BLaER1 treated with 17β-estradiol and CSF1 and Interleukin-3, amounts not matched to agents 10 nM and 100 nM (cell line): ENCODE results near the gene PAK4.

ENCODE experiments used
- H3K27ac ChIP-seq, 11 experiments: shearing (Covaris generic); formaldehyde crosslinking; 2 replicates each; pipeline ENCODE4 v1.8.1; 2022
- H3K27me3 ChIP-seq, 11 experiments: shearing (Covaris generic); formaldehyde crosslinking; 2 replicates each; pipeline ENCODE4 v1.8.1; 2022
- H3K36me3 ChIP-seq, 11 experiments: shearing (Covaris generic); formaldehyde crosslinking; 2 replicates each; pipeline ENCODE4 v1.8.1; 2022
- H3K4me1 ChIP-seq, 10 experiments: shearing (Covaris generic); formaldehyde crosslinking; 2 replicates each; pipeline ENCODE4 v1.8.1; 2022
- H3K4me2 ChIP-seq, 11 experiments: shearing (Covaris generic); formaldehyde crosslinking; 2 replicates each; pipeline ENCODE4 v1.8.1; 2022
- H3K4me3 ChIP-seq, 10 experiments: shearing (Covaris generic); formaldehyde crosslinking; 2 replicates each; pipeline ENCODE4 v1.8.1; 2022
- H3K9ac ChIP-seq, 11 experiments: shearing (Covaris generic); formaldehyde crosslinking; 2 replicates each; pipeline ENCODE4 v1.8.1; 2022
- H3K9me3 ChIP-seq, 11 experiments: shearing (Covaris generic); formaldehyde crosslinking; replicated peaks in 1 of 11; 2 replicates each; pipeline ENCODE4 v1.8.1; 2022
- H4K20me1 ChIP-seq, 11 experiments: shearing (Covaris generic); formaldehyde crosslinking; 2 replicates each; pipeline ENCODE4 v1.8.1; 2022
- Cebpa-rat ChIP-seq, 11 experiments: shearing (Covaris generic); IDR thresholded peaks; 2 replicates each; pipeline ENCODE4 v1.8.1; 2022

PAK4 gene

DNA sequence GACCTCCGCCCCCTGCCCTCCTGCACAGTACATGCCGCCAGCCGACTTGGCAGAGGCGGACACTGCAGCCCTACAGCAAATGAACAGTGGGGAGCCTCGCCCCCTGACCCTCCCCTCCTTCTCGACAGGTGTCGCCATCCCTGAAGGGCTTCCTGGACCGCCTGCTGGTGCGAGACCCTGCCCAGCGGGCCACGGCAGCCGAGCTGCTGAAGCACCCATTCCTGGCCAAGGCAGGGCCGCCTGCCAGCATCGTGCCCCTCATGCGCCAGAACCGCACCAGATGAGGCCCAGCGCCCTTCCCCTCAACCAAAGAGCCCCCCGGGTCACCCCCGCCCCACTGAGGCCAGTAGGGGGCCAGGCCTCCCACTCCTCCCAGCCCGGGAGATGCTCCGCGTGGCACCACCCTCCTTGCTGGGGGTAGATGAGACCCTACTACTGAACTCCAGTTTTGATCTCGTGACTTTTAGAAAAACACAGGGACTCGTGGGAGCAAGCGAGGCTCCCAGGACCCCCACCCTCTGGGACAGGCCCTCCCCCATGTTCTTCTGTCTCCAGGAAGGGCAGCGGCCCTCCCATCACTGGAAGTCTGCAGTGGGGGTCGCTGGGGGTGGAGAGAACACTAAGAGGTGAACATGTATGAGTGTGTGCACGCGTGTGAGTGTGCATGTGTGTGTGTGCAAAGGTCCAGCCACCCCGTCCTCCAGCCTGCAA lies 52.9 kb downstream of the PAK4 start:
- H3K27me3 ChIP-seq = no peaks in the 10 kb centered on the region
- H3K4me2 ChIP-seq = peak overlapping the region in 8 of 11 experiments; percentile 43 to 82 (median 48); a peak in 14 of 22 replicates
- H3K4me3 ChIP-seq = no peak overlapping the region
- H3K9ac ChIP-seq = no peak overlapping the region; a peak in 1 of 22 replicates
- no peaks in the 10 kb centered on the region; a peak in 1 of 22 replicates for H3K9me3 ChIP-seq
- peaks cover 0 to 54% (median 6%) of the 10 kb centered on the region in 11 experiments; a peak in 8 of 22 replicates for H4K20me1 ChIP-seq
- H3K4me1 ChIP-seq = peaks cover 0 to 38% (median 29%) of the 10 kb centered on the region in 10 experiments; a peak in 16 of 20 replicates
- no peak overlapping the region for H3K27ac ChIP-seq
- peaks cover 45 to 86% (median 60%) of the 10 kb centered on the region in 11 experiments; a peak in 21 of 22 replicates for H3K36me3 ChIP-seq
- no peak for TF ChIP-seq Cebpa-rat (IDR thresholded peaks at IDR 0.05)

DNA sequence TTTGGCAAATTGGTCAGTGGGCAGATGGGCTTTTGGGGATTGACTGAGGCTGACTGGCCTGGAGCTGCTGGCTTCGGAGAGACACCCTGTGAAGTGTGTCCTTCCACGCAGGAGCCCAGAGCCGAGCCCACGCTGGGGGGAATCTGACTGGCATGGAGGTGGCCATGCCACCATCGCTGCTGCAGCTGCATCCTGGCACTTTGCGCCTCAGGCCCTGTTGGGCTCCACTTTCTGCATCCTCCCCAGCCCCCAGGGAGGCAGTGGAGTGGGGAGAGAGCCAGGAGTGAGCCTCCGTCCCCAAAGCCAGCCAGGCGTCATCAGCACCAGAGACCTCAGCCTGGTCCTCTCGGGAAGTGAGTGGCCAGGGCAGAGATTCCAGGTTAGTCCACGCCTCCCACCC lies 54.2 kb downstream of the PAK4 start:
- TF ChIP-seq Cebpa-rat (IDR thresholded peaks at IDR 0.05) = no peak
- no peak overlapping the region for H3K4me3 ChIP-seq
- peaks cover 0 to 48% (median 6%) of the 10 kb centered on the region in 11 experiments; a peak in 9 of 22 replicates for H4K20me1 ChIP-seq
- peak overlapping the region in 9 of 11 experiments; percentile 12 to 86 (median 74); a peak in 17 of 22 replicates for H3K4me2 ChIP-seq
- peaks cover 40 to 75% (median 55%) of the 10 kb centered on the region in 11 experiments; a peak in 21 of 22 replicates for H3K36me3 ChIP-seq
- H3K9ac ChIP-seq = peak overlapping the region in 3 of 11 experiments; percentile 20 to 50 (median 31); a peak in 6 of 22 replicates
- peaks cover 0 to 41% (median 29%) of the 10 kb centered on the region in 10 experiments; a peak in 16 of 20 replicates for H3K4me1 ChIP-seq
- no peaks in the 10 kb centered on the region for H3K27me3 ChIP-seq
- no peaks in the 10 kb centered on the region; a peak in 1 of 22 replicates for H3K9me3 ChIP-seq
- peak overlapping the region in 4 of 11 experiments; percentile 5 to 39 (median 29); a peak in 4 of 22 replicates for H3K27ac ChIP-seq

DNA sequence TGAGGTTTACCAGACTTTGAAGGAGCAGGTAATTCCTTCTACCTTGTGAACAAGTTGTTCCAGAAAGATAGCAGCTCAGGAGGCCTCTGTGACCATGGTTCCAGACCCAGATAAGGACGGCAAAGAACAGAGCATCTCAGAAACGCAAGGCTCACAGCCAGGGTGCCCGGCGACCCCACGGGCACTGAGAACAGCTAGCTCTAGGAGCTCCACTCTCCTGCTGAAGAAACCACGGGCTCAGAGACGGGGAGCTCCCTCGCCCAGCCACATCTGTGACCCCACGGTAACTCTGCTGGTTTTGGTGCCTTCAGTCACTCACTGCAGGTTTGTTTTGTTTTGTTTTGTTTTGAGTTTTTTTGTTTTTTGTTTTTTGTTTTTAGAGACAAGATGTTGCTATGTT lies 55.2 kb downstream of the PAK4 start:
- Histone ChIP-seq H3K36me3 (peaks cover 30 to 65% (median 45%) of the 10 kb centered on the region in 11 experiments; a peak in 21 of 22 replicates), H3K9ac (no peak overlapping the region), H3K4me3 (no peak overlapping the region), H3K9me3 (no peaks in the 10 kb centered on the region; a peak in 1 of 22 replicates), H3K4me1 (peaks cover 0 to 51% (median 37%) of the 10 kb centered on the region in 10 experiments; a peak in 16 of 20 replicates), H4K20me1 (peaks cover 0 to 39% (median 9%) of the 10 kb centered on the region in 11 experiments; a peak in 10 of 22 replicates), H3K27me3 (no peaks in the 10 kb centered on the region), H3K4me2 (peak overlapping the region in 5 of 11 experiments; percentile 5 to 86 (median 82); a peak in 7 of 22 replicates), H3K27ac (no peak overlapping the region)
- TF ChIP-seq Cebpa-rat (IDR thresholded peaks at IDR 0.05) = no peak

DNA sequence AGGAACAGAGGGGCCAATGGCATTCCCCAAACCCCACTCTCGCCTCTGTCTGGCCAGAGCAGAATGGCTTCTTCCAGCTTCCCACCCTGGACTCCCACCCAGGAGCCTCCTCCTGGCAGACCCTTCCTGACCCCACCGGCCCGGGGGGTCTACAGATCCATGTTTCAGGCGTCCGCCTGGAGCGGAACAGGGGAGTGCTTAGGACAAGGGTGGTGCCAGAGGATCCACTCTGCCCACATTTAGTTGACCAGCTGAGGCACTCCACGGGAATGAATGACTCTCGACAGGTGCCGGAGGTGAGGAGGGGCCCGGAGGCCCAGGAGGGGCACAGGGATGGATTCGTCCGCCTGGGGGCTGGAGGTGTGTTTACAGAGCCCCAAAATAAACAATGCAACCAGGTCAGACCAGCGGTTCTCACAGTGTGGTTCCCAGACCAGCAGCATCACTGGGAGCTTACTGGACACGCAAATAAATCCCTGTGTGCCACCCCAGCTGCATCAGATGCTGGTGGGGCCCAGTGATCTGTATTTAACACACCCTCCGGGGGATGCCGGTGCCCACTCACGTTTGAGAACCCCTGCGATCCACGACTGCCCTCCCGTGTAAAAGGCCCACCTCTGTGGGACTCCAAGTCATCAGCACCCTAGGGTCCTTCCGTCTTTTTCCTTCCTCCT lies 56.1 kb downstream of the PAK4 start:
- H4K20me1 ChIP-seq = peaks cover 0 to 30% (median 9%) of the 10 kb centered on the region in 11 experiments; a peak in 10 of 22 replicates
- H3K9ac ChIP-seq = no peak overlapping the region
- no peak overlapping the region for H3K4me3 ChIP-seq
- H3K9me3 ChIP-seq = no peaks in the 10 kb centered on the region; a peak in 1 of 22 replicates
- peaks cover 21 to 56% (median 36%) of the 10 kb centered on the region in 11 experiments; a peak in 21 of 22 replicates for H3K36me3 ChIP-seq
- H3K27me3 ChIP-seq = no peaks in the 10 kb centered on the region
- no peak for TF ChIP-seq Cebpa-rat (IDR thresholded peaks at IDR 0.05)
- peak overlapping the region in 1 of 11 experiments; percentile 86; a peak in 1 of 22 replicates for H3K4me2 ChIP-seq
- H3K27ac ChIP-seq = no peak overlapping the region
- H3K4me1 ChIP-seq = peaks cover 0 to 53% (median 37%) of the 10 kb centered on the region in 10 experiments; a peak in 16 of 20 replicates

DNA sequence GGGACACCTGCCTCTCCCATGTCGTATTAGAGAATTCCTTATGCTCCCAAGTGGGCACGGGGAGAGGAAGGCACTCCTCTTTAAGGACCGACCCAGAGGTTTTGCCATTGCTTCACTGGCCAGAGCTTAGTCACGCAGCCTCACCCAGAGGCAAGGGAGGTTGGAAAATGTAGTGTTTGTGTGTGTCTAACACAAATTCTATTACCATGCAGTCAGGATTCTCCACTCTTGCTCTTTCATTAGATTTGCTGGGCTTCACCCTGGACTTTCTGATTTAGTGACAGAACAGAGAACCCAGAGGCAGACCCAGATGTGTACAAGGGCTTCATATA lies 56.6 kb downstream of the PAK4 start:
- Histone ChIP-seq H3K36me3 (peaks cover 21 to 51% (median 31%) of the 10 kb centered on the region in 11 experiments; a peak in 21 of 22 replicates), H3K4me3 (no peak overlapping the region), H4K20me1 (peaks cover 0 to 26% (median 9%) of the 10 kb centered on the region in 11 experiments; a peak in 10 of 22 replicates), H3K9ac (no peak overlapping the region), H3K27me3 (no peaks in the 10 kb centered on the region), H3K4me2 (no peak overlapping the region), H3K27ac (no peak overlapping the region), H3K9me3 (no peaks in the 10 kb centered on the region; a peak in 1 of 22 replicates), H3K4me1 (peaks cover 0 to 53% (median 37%) of the 10 kb centered on the region in 10 experiments; a peak in 16 of 20 replicates)
- no peak for TF ChIP-seq Cebpa-rat (IDR thresholded peaks at IDR 0.05)

DNA sequence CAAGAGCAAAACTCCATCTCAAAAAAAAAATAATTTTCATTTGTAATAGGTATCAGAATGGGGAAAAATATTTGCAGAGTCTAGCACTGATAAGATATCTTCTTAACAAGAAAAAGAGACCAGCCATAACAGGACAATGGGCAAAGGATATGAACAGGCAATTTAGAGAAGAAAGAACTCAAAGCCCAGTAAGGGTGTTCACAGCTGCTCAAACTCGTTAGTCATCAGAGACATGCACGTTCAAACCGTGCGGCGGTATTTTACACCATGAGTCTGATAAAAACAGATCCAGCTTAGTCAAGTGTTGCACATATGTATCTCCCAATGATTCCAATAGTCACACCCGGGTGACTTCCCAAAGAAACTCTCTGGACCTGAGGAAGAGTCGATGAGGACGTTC lies 57.5 kb downstream of the PAK4 start:
- H3K36me3 ChIP-seq = peaks cover 13 to 41% (median 22%) of the 10 kb centered on the region in 11 experiments; a peak in 20 of 22 replicates
- no peaks in the 10 kb centered on the region; a peak in 1 of 22 replicates for H3K9me3 ChIP-seq
- no peak overlapping the region for H3K9ac ChIP-seq
- H3K4me1 ChIP-seq = peaks cover 0 to 47% (median 32%) of the 10 kb centered on the region in 10 experiments; a peak in 16 of 20 replicates
- H3K4me2 ChIP-seq = no peak overlapping the region
- no peaks in the 10 kb centered on the region for H3K27me3 ChIP-seq
- no peak overlapping the region for H3K4me3 ChIP-seq
- H4K20me1 ChIP-seq = peaks cover 0 to 17% (median 7%) of the 10 kb centered on the region in 11 experiments; a peak in 10 of 22 replicates
- no peak overlapping the region for H3K27ac ChIP-seq
- TF ChIP-seq Cebpa-rat (IDR thresholded peaks at IDR 0.05) = no peak

DNA sequence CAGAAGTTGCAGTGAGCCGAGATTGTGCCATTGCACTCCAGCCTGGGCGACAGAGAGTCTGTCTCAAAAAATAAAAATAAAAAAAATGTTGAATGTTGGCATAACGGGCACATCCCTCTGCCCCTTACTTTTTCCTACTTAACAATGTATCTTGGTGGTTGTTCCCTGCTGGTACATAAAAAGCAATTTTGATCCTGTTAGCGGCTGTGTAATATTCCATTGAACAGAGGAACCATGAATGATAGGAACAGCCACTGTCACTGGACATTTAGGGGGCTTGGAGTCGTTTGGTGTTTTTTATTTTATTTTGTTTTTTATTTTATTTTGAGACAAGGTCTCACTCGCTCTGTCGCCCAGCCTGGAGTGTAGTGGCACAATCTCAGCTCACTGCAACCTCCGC lies 60.8 kb downstream of the PAK4 start:
- H3K27ac ChIP-seq = no peak overlapping the region
- H3K4me3 ChIP-seq = no peak overlapping the region
- H4K20me1 ChIP-seq = peaks cover 0 to 3% (median 0%) of the 10 kb centered on the region in 11 experiments; a peak in 3 of 22 replicates
- H3K36me3 ChIP-seq = peaks cover 0 to 14% (median 5%) of the 10 kb centered on the region in 11 experiments; a peak in 6 of 22 replicates
- H3K4me2 ChIP-seq = no peak overlapping the region
- H3K9ac ChIP-seq = no peak overlapping the region
- no peaks in the 10 kb centered on the region for H3K27me3 ChIP-seq
- H3K4me1 ChIP-seq = peaks cover 0 to 26% (median 13%) of the 10 kb centered on the region in 10 experiments; a peak in 11 of 20 replicates
- H3K9me3 ChIP-seq = no peaks in the 10 kb centered on the region; a peak in 1 of 22 replicates
- TF ChIP-seq Cebpa-rat (IDR thresholded peaks at IDR 0.05) = no peak

DNA sequence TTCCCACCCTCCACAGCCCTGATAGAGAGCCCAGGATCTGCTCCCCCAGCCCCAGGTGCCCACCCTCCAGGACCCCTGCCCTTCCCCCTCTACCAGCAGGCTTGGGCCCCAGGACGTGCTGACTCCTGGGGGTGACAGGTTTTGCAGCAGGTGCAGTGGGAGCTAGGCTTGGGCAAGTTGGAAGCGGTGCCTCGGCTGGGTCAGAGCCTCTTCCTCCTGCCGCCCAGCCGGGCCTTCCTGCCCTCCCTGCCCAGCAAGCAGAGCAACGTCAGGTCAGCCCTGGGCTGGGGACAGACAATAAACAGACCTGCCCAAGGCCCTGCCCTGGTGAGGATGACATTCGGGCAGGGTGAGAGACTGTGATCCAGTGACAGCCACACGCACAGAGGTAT lies 62.0 kb downstream of the PAK4 start:
- Histone ChIP-seq H3K4me2 (no peak overlapping the region), H3K9ac (no peak overlapping the region), H3K4me3 (no peak overlapping the region), H3K27me3 (no peaks in the 10 kb centered on the region), H3K4me1 (peaks cover 0 to 27% (median 16%) of the 10 kb centered on the region in 10 experiments; a peak in 14 of 20 replicates), H3K36me3 (peaks cover 0 to 5% (median 0%) of the 10 kb centered on the region in 11 experiments; a peak in 1 of 22 replicates), H4K20me1 (peaks cover 0 to 3% (median 0%) of the 10 kb centered on the region in 11 experiments; a peak in 3 of 22 replicates), H3K9me3 (no peaks in the 10 kb centered on the region; a peak in 1 of 22 replicates), H3K27ac (no peak overlapping the region)
- no peak for TF ChIP-seq Cebpa-rat (IDR thresholded peaks at IDR 0.05)
